H1 (cell line): ENCODE results near the gene NDUFB1. TPM values are rescaled to one million over a fixed set of nuclear protein-coding genes. Genes with fewer than 3 reads are reported as not detected.

Experiments used
- ASH2L ChIP-seq: fragments of 200-600, 300-600 bp; sonication (generic); IDR thresholded peaks from one replicate; pipeline ENCODE4 v1.7.1; 2017; ENCODE audit warnings: low read length
- CHD1 ChIP-seq: IDR thresholded peaks from 2 replicates; pipeline ENCODE4 v1.6.1; 2012; ENCODE audit warnings: low read depth, low read length, improper control_type of control experiment
- CREB1 ChIP-seq: IDR thresholded peaks from 2 replicates; pipeline ENCODE4 v1.6.1; 2012; ENCODE audit warnings: inconsistent platforms
- CTBP2 ChIP-seq: IDR thresholded peaks from 2 replicates; pipeline ENCODE4 v1.7.0; 2011; ENCODE audit warnings: borderline replicate concordance, mild to moderate bottlenecking, moderate library complexity, mixed read lengths, low read length; ENCODE audit not compliant: insufficient read depth, insufficient read length
- EGR1 ChIP-seq: IDR thresholded peaks from 2 replicates; pipeline ENCODE4 v1.6.1; 2011; ENCODE audit warnings: low read depth, low read length, borderline replicate concordance
- EP300 ChIP-seq, 2 experiments: IDR thresholded peaks; 1 replicate in 1 of 2; 2 replicates in 1 of 2; pipeline ENCODE4 v1.6.1; 2011 to 2012; ENCODE audit warnings: low read depth in 2 of 2, low read length in 2 of 2, mild to moderate bottlenecking in 2 of 2, borderline replicate concordance in 1 of 2, inconsistent platforms in 1 of 2, moderate library complexity in 1 of 2
- JUND ChIP-seq: IDR thresholded peaks from 2 replicates; pipeline ENCODE4 v1.6.1; 2011; ENCODE audit warnings: mild to moderate bottlenecking, improper control_type of control experiment, low read length
- KDM5A ChIP-seq: fragments of 200-600 bp; IDR thresholded peaks from 2 replicates; pipeline ENCODE4 v1.7.1; 2012; ENCODE audit warnings: mild to moderate bottlenecking, low read length, inconsistent platforms, mixed read lengths
- NANOG ChIP-seq: IDR thresholded peaks from 2 replicates; pipeline ENCODE4 v1.6.1; 2011; ENCODE audit warnings: low read length, low read depth, mild to moderate bottlenecking, inconsistent platforms; ENCODE audit not compliant: insufficient read depth, poor library complexity, severe bottlenecking
- PHF8 ChIP-seq: fragments of 200-600 bp; sonication (generic); conservative IDR thresholded peaks from 2 replicates; pipeline ENCODE4 v1.7.1; 2012; ENCODE audit warnings: low read depth, mild to moderate bottlenecking, inconsistent platforms, low read length, moderate library complexity
- POLR2A ChIP-seq, 2 experiments: IDR thresholded peaks; 1 replicate in 1 of 2; 2 replicates in 1 of 2; pipeline ENCODE4 v1.6.1; 2011; ENCODE audit warnings: low read depth in 2 of 2, low read length in 2 of 2, mild to moderate bottlenecking in 2 of 2; ENCODE audit errors: control extremely low read depth in 1 of 2
- POLR2AphosphoS5 ChIP-seq: IDR thresholded peaks from 2 replicates; pipeline ENCODE4 v1.6.1; 2011; ENCODE audit warnings: low read depth, low read length
- POU5F1 ChIP-seq: IDR thresholded peaks from 2 replicates; pipeline ENCODE4 v1.6.1; 2011; ENCODE audit warnings: low read depth, mild to moderate bottlenecking, low read length, moderate library complexity
- RBBP5 ChIP-seq: IDR thresholded peaks from 2 replicates; pipeline ENCODE4 v1.7.1; 2012; ENCODE audit warnings: low read depth, mild to moderate bottlenecking, inconsistent platforms, low read length, moderate library complexity, borderline replicate concordance
- RFX5 ChIP-seq: IDR thresholded peaks from 2 replicates; pipeline ENCODE4 v1.6.1; 2011; ENCODE audit warnings: low read depth, low read length, improper control_type of control experiment, borderline replicate concordance
- SIX5 ChIP-seq: IDR thresholded peaks from 2 replicates; pipeline ENCODE4 v1.6.1; 2011; ENCODE audit warnings: mild to moderate bottlenecking, low read depth, low read length
- SP4 ChIP-seq: IDR thresholded peaks from 2 replicates; pipeline ENCODE4 v1.6.1; 2012; ENCODE audit warnings: low read length, inconsistent platforms
- TAF1 ChIP-seq: IDR thresholded peaks from 2 replicates; pipeline ENCODE4 v1.6.1; 2011; ENCODE audit warnings: mild to moderate bottlenecking, low read depth, low read length
- TAF7 ChIP-seq: optimal IDR thresholded peaks from 2 replicates; pipeline ENCODE3; 2011; ENCODE audit warnings: low read depth, mild to moderate bottlenecking, inconsistent platforms, low read length, moderate library complexity, borderline replicate concordance
- TBP ChIP-seq: IDR thresholded peaks from 2 replicates; pipeline ENCODE4 v1.6.1; 2011; ENCODE audit warnings: low read depth, low read length, improper control_type of control experiment
- YY1 ChIP-seq: IDR thresholded peaks from 2 replicates; pipeline ENCODE4 v1.6.1; 2011; ENCODE audit warnings: low read depth, mild to moderate bottlenecking, low read length
- polyA plus RNA-seq, 7 experiments: library from polyadenylated mRNA; depleted of rRNA in 3 of 7; stranded (reverse) in 5 of 7; unstranded in 2 of 7; fragments of >200 nt in 5 of 7; fragments of 200-250 nt in 2 of 7; gene quantifications; 1 replicate in 5 of 7; 2 replicates in 1 of 7; 4 replicates in 1 of 7; pipeline versions ENCODE4 v1.2.1 to v1.2.3, GENCODE V29; 2011 to 2013; ENCODE audit warnings: missing spikeins in 2 of 7, mixed read lengths in 2 of 7
- total RNA-seq: library from RNA; stranded (reverse); fragmentation: NEBNext Ultra II Directional; extraction: Animal tissue kit (Norgen Biotek cat#: 25700); gene quantifications from 2 replicates; pipeline ENCODE4 v1.2.1, GENCODE V29; 2021

NDUFB1 gene
- total and polyA plus RNA-seq, 2 of the 8 experiments (the other 6 are each of a cell fraction or from before 2014, with no cell fraction given), result 124 to 271 TPM

GRCh38 chr14:92121670-92122350, at the start of gene NDUFB1, which contains the start of gene CPSF2 (continued):
- peak; percentile 52; the same call in 1 of the 2 replicates for TF ChIP-seq KDM5A
- TF ChIP-seq CREB1, result peak; percentile 54; the same call in 1 of the 2 replicates
- no peak for TF ChIP-seq NANOG
- peak; percentile 98 for TF ChIP-seq YY1
- TF ChIP-seq TAF7, result peak; percentile 96
- peak; percentile 95 for TF ChIP-seq JUND
- peak; percentile 93 for TF ChIP-seq TBP
- TF ChIP-seq POLR2A (IDR thresholded peaks at IDR 0.05; ENCODE audit: control extremely low read depth in 1 of 2, low read depth in 2 of 2, low read length in 2 of 2), result peak; percentile 87 to 96
- TF ChIP-seq CHD1, result peak; percentile 95
- TF ChIP-seq TAF1, result peak; percentile 98
- TF ChIP-seq RFX5, result no peak
- peak in 1 of 2 experiments; percentile 98; a peak in 2 of 3 replicates for TF ChIP-seq EP300 (IDR thresholded peaks at IDR 0.05; ENCODE audit: borderline replicate concordance in 1 of 2, low read depth in 2 of 2, low read length in 2 of 2)
- TF ChIP-seq PHF8, result peak; percentile 95
- no peak for TF ChIP-seq CTBP2
- TF ChIP-seq POLR2AphosphoS5, result peak; percentile 82
- peak; percentile 95 for TF ChIP-seq RBBP5
- no peak for TF ChIP-seq POU5F1
- TF ChIP-seq EGR1, result peak; percentile 41
- 0 out of 2 replicates have a peak, but pooled peaks have one; percentile 25 for TF ChIP-seq SP4
- TF ChIP-seq ASH2L, result peak; percentile 97
- peak; percentile 48 for TF ChIP-seq SIX5
- TF ChIP-seq, all 59 proteins: peak for 20
